ENCODE measurements around the gene AP4E1.

Gene AP4E1

DNA sequence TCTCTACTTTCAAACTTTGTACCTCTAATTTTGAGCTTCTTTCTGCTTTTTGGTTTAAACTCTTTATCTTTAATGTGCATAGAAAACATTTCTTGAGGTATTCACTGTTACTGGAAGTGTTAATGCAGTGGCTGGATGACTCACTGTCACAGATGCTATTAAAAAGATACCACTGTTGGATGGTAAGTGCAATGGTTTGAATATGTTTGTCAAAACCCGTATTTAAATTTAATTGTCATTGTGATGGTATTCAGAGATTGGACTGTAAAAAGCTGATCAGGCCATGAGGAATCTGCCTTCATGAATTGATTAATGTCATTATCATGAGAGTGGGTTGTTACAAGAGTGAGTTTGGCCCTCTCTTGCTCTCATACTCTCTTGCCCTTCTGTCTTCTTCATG lies 70.6 kb downstream of the AP4E1 start:
- H3K4me3 Mint-ChIP-seq: no peak overlapping the region
- peaks cover 57% of the 10 kb centered on the region for H3K36me3 Mint-ChIP-seq
- peaks cover 9% of the 10 kb centered on the region for H3K9me3 Mint-ChIP-seq
- H3K4me1 Mint-ChIP-seq: peaks cover 2% of the 10 kb centered on the region
- ATAC-seq (ENCODE audit: low read depth) (no peak), DNase-seq (ENCODE audit: low spot score in 2 of 2) (no peak)
- H3K27me3 Mint-ChIP-seq: no peaks in the 10 kb centered on the region
- H3K27ac Mint-ChIP-seq: no peak overlapping the region

GRCh38 chr15:50993598-50993997 lies 85.1 kb downstream of the AP4E1 start:
- DNase-seq (ENCODE audit: low spot score in 2 of 2) (no peak), ATAC-seq (ENCODE audit: low read depth) (no peak)
- no peaks in the 10 kb centered on the region for H3K4me1 Mint-ChIP-seq
- no peaks in the 10 kb centered on the region for H3K27me3 Mint-ChIP-seq
- H3K9me3 Mint-ChIP-seq: no peaks in the 10 kb centered on the region
- H3K36me3 Mint-ChIP-seq: peaks cover 28% of the 10 kb centered on the region
- H3K27ac Mint-ChIP-seq: no peak overlapping the region
- no peak overlapping the region for H3K4me3 Mint-ChIP-seq

DNA sequence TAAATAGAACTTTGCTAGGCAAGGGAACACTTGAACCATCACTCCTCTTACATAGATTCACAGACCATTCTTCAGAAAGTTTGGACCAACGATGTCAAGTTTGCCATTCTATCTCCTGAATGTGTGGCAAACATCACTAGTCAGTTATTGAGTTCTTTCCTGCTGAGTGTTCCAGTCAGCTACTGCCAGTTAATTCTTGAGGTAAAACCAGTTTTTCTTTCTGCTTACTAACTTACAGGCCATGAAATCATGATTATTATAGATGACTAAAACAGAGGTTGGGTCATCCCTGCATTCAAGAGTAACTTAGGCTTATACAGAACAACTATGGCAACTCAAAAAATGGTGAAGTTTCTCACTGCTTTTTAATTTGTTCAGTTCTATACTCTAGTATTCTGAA lies 88.2 kb downstream of the AP4E1 start:
- Mint-ChIP-seq H3K36me3 (peaks cover 35% of the 10 kb centered on the region), H3K27ac (no peak overlapping the region), H3K9me3 (peaks cover 1% of the 10 kb centered on the region), H3K4me1 (peaks cover 3% of the 10 kb centered on the region), H3K4me3 (no peak overlapping the region), H3K27me3 (no peaks in the 10 kb centered on the region)
- no peak for DNase-seq (ENCODE audit: low spot score in 2 of 2)
- ATAC-seq (ENCODE audit: low read depth): no peak

DNA sequence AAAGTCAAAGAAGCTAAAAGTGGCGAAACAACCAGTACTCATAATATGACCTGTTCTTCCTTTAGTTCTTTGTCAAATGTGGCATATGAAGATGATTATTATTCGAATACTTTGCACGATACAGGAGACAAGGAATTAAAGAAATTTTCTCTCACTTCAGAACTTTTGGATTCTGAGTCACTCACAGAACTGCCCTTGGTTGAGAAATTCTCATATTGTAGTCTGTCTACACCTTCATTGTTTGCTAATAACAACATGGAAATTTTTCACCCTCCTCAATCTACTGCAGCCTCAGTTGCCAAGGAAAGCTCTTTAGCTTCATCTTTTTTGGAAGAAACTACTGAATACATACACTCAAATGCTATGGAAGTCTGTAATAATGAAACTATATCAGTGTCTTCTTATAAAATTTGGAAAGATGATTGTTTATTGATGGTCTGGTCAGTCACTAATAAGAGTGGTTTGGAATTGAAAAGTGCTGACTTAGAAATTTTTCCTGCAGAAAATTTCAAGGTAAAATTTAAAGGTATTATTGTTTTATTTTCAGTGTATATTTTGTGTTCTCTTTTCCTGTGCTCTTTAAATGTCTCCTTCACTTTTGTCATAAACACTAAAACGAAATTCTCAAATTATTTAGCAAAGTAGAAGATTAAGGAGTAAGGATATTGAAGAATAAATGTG lies 89.0 kb downstream of the AP4E1 start:
- no peaks in the 10 kb centered on the region for H3K27me3 Mint-ChIP-seq
- peaks cover 3% of the 10 kb centered on the region for H3K4me1 Mint-ChIP-seq
- DNase-seq (ENCODE audit: low spot score in 2 of 2) (no peak), ATAC-seq (ENCODE audit: low read depth) (no peak)
- H3K27ac Mint-ChIP-seq: no peak overlapping the region
- H3K9me3 Mint-ChIP-seq: peaks cover 1% of the 10 kb centered on the region
- no peak overlapping the region for H3K4me3 Mint-ChIP-seq
- H3K36me3 Mint-ChIP-seq: peaks cover 41% of the 10 kb centered on the region

GRCh38 chr15:51004103-51004551 lies 95.6 kb downstream of the AP4E1 start:
- Mint-ChIP-seq H3K27ac (no peak overlapping the region), H3K4me1 (peaks cover 3% of the 10 kb centered on the region), H3K36me3 (peaks cover 38% of the 10 kb centered on the region), H3K9me3 (peaks cover 9% of the 10 kb centered on the region), H3K27me3 (no peaks in the 10 kb centered on the region), H3K4me3 (no peak overlapping the region)
- DNase-seq (ENCODE audit: low spot score in 2 of 2) (no peak), ATAC-seq (ENCODE audit: low read depth) (no peak)

DNA sequence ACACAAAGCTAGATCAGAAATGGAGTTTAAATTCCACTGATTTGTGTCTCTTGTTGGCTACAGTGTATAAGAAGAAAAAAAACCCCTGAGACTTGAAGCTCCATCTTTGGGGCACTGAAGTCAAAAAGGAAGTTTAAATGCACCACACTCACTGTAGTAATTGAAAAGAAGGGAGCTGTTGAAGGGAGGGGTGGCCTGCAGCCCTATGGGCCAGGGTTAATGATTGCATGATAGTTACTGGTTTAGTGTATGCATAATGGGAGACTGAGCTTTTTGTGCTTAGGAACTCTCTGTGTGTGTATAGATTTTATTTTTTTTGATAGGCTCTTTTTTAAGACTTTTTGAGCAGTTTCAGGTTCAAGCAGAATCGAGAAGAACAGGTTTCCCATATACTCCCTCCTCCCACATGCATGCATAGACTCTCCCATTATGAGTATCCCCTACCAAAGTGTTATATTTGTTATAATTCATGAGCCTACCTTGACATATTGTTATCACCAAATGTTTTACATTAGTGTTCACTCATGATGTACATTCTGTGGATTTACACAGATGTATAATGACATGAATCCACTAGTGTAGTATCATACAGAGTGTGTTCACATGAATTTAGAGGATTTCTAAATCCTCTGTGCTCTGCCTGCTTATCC lies 98.0 kb downstream of the AP4E1 start:
- Mint-ChIP-seq H3K36me3 (peaks cover 41% of the 10 kb centered on the region), H3K27ac (no peak overlapping the region), H3K4me1 (peaks cover under 1% of the 10 kb centered on the region), H3K4me3 (no peak overlapping the region), H3K27me3 (no peaks in the 10 kb centered on the region), H3K9me3 (peaks cover 10% of the 10 kb centered on the region)
- ATAC-seq (ENCODE audit: low read depth): no peak
- DNase-seq (ENCODE audit: low spot score in 2 of 2): no peak

DNA sequence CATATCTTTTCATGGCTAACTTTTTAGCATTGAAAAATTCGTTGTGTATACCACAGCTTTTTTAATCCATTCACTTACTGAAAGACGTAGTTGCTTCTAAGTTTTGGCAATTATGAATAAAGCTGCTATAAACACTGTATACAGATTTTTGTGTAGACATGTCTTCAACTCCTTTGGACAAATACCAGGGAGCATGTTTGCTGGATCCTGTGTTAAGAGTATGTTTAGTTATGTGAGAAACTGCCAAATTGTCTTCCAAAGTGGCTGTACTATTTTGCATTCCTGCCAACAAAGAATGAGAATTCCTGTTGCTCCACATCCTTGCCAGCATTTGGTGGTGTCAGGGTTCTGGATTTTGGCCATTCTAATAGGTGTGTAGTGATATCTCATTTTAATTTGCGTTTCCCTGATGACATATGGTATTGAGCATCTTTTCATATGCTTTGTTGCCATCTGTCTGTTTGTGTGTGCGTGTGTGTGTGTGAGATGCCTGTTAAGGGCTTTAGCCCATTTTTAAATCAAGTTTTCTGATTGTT lies 98.7 kb downstream of the AP4E1 start:
- ATAC-seq (ENCODE audit: low read depth): no peak
- DNase-seq (ENCODE audit: low spot score in 2 of 2): no peak
- no peak overlapping the region for H3K27ac Mint-ChIP-seq
- peaks cover 39% of the 10 kb centered on the region for H3K36me3 Mint-ChIP-seq
- H3K9me3 Mint-ChIP-seq: peaks cover 10% of the 10 kb centered on the region
- no peak overlapping the region for H3K4me3 Mint-ChIP-seq
- no peaks in the 10 kb centered on the region for H3K4me1 Mint-ChIP-seq
- no peaks in the 10 kb centered on the region for H3K27me3 Mint-ChIP-seq

DNA sequence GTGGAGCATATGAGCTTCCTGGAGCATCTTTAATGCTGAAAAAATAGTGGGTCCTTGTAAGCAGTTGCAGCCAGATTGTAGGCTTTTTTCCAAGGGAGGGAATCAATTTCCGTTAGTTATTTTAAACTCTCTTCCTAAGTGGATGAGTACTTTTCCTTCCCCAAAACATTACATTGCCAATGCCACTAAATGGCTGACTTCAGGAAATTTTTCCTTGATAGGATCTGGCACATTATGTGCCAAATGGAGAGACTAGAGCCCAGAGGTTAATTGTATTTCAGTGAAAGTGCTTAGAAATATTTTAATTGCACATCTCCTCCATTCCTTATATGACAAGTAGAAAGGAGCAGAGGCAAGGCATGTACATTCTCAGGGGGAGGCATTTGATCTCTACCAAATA lies 102.7 kb downstream of the AP4E1 start:
- DNase-seq (ENCODE audit: low spot score in 2 of 2) (no peak), ATAC-seq (ENCODE audit: low read depth) (no peak)
- Mint-ChIP-seq H3K36me3 (peaks cover 32% of the 10 kb centered on the region), H3K4me1 (no peaks in the 10 kb centered on the region), H3K27me3 (no peaks in the 10 kb centered on the region), H3K9me3 (peaks cover 10% of the 10 kb centered on the region), H3K4me3 (no peak overlapping the region), H3K27ac (no peak overlapping the region)

- DNase-seq (ENCODE audit: low spot score in 2 of 2): no peak
- H3K4me1 Mint-ChIP-seq: no peaks in the 10 kb centered on the region
- no peak overlapping the region for H3K4me3 Mint-ChIP-seq
- H3K36me3 Mint-ChIP-seq: peaks cover 12% of the 10 kb centered on the region
- no peak overlapping the region for H3K27ac Mint-ChIP-seq
- H3K9me3 Mint-ChIP-seq: peaks cover 6% of the 10 kb centered on the region
- H3K27me3 Mint-ChIP-seq: no peaks in the 10 kb centered on the region
- no peak for ATAC-seq (ENCODE audit: low read depth)
Measured at GRCh38 chr15:51016615-51017014, 108.1 kb downstream of the AP4E1 start.

DNA sequence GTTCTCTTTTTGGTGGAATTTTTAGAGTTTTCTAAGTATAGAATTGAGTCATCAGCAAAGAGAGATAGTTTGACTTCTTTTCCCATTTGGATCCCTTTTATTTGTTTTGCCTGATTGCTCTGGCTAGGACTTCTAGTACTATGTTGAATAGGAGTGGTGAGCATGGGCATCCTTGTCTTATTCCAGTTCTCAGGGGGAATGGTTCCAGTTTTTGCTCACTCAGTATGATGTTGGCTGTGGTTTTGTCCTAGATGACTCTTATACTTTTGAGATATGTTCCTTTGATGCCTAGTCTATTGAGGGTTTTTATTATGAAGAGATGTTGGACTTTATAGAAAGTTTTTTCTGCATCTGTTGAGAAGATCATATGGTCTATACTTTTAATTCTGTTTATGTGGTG lies 113.7 kb downstream of the AP4E1 start:
- DNase-seq (ENCODE audit: low spot score in 2 of 2) (no peak), ATAC-seq (ENCODE audit: low read depth) (no peak)
- Mint-ChIP-seq H3K27me3 (no peaks in the 10 kb centered on the region), H3K36me3 (peaks cover 10% of the 10 kb centered on the region), H3K9me3 (peaks cover 6% of the 10 kb centered on the region), H3K4me1 (no peaks in the 10 kb centered on the region), H3K4me3 (no peak overlapping the region), H3K27ac (no peak overlapping the region)

DNA sequence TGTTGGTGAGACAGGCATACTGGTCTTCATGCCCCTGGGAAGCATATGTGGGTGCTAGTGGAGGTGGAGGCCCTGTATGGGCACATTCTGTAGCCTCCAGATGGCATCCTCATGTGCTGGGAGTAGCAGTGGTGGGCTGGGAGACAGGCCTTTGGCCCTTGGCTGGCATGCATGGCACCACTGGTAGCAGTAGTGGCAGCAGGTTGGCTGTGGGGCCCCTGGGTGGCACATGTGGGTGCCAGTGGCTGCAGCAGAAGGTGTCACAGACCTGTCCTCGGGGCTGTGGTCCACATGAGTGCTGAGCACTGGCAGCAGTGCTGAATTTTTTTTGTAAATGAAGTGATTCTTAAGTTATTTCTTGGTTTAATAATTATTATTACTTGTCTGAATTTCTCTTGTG lies 115.0 kb downstream of the AP4E1 start:
- H3K36me3 Mint-ChIP-seq: peaks cover 10% of the 10 kb centered on the region
- no peak overlapping the region for H3K27ac Mint-ChIP-seq
- peaks cover 6% of the 10 kb centered on the region for H3K9me3 Mint-ChIP-seq
- H3K4me1 Mint-ChIP-seq: no peaks in the 10 kb centered on the region
- H3K27me3 Mint-ChIP-seq: no peaks in the 10 kb centered on the region
- ATAC-seq (ENCODE audit: low read depth) (no peak), DNase-seq (ENCODE audit: low spot score in 2 of 2) (no peak)
- no peak overlapping the region for H3K4me3 Mint-ChIP-seq

DNA sequence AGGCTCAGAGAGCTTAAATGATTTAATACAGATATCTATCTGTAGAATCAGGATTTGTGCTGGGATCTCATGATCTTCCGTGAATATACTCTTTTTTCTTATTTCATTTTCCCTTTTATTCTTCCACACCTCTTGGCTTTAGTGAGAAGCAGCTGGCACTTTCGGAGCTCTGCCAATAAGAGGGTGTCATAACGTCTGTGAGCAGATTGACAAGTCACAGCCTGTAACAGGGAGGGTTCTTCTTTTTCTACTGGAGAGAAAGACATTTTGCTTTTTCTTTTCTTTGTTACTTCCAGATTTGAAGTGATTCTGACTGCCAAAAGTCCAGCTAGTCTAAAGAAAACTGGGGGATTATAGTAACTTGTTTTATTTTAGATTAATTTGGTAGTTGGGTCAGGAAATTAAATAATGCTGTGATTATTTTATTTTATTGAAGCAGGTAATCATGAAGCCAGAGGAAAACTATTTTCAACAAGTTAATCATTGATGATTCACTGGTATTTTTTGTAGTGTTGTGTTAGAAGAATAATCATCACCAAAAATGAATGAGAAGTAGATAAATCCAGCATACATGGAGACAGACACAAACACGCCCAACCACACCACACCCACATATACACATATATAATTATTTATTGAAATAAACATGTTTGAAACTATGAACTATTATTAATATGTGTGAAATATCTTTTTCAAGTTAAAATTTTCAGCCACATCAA lies 116.4 kb downstream of the AP4E1 start:
- no peak for DNase-seq (ENCODE audit: low spot score in 2 of 2)
- no peak for ATAC-seq (ENCODE audit: low read depth)
- Mint-ChIP-seq H3K36me3 (peaks cover 9% of the 10 kb centered on the region), H3K9me3 (peaks cover 3% of the 10 kb centered on the region), H3K27ac (no peak overlapping the region), H3K4me1 (no peaks in the 10 kb centered on the region), H3K4me3 (no peak overlapping the region), H3K27me3 (no peaks in the 10 kb centered on the region)

DNA sequence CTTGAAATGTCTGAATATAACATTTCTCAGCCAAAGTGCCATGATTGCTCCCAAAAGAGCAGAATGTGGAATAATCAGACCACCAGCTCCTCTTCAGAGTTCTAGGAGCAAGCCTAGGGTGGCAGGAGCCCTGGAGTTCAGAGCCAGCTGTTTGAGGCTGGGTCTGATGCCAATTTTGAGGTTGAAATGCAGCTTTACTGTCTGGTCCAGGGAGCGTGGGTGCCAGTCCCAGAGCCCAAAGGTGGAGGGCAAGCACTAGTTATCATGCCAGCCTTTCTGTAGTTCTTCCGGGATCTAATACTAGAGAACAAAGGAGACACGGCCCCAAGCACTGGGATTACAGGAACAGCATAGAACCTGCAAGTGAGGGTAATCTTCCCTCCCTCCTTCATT lies 117.0 kb downstream of the AP4E1 start:
- DNase-seq (ENCODE audit: low spot score in 2 of 2) (no peak), ATAC-seq (ENCODE audit: low read depth) (no peak)
- H3K4me3 Mint-ChIP-seq: no peak overlapping the region
- no peak overlapping the region for H3K27ac Mint-ChIP-seq
- H3K9me3 Mint-ChIP-seq: no peaks in the 10 kb centered on the region
- peaks cover 4% of the 10 kb centered on the region for H3K36me3 Mint-ChIP-seq
- no peaks in the 10 kb centered on the region for H3K27me3 Mint-ChIP-seq
- H3K4me1 Mint-ChIP-seq: no peaks in the 10 kb centered on the region

DNA sequence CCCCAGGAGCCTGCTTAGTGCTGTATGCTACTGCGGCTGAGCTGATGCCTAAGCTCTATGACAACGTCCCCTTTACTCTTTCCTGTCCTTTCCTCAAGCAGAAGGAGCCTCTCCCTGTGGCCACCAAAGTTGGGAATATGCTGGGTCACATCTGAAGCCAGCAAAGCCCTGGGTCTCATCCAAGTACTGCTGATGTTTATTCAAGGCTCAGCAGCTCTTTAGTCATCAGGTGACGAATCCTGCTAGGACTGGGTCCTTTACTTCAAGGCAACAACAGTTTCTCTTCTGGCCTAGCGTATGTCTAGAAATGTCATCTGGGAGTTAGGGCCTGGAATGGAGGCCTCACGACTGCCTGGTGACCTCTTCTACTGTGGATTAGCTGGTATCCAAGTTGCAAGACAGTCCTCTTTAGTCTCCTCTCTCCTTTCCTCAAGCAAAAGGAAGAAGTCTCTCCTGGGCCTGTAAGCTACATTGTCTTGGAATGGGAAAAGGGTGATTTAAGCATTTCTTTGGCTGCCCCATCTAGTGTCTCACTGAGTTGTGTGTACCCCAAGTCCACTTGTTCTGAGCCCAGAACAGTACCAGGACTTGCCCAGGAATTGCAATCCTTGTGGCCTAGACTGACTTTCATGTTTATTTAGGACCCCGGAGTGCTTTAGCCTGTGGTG lies 122.3 kb downstream of the AP4E1 start:
- ATAC-seq (ENCODE audit: low read depth) (no peak), DNase-seq (ENCODE audit: low spot score in 2 of 2) (no peak)
- H3K4me3 Mint-ChIP-seq: no peak overlapping the region
- no peaks in the 10 kb centered on the region for H3K9me3 Mint-ChIP-seq
- H3K4me1 Mint-ChIP-seq: no peaks in the 10 kb centered on the region
- no peaks in the 10 kb centered on the region for H3K27me3 Mint-ChIP-seq
- H3K27ac Mint-ChIP-seq: no peak overlapping the region
- H3K36me3 Mint-ChIP-seq: no peaks in the 10 kb centered on the region
